ENCODE data around the gene EDN1.
"Not testable (repeated sequence)": the region's sequence is repeated elsewhere in the genome, so short reads cannot be mapped to it uniquely, and the experiment has no call there.

The EDN1 gene

DNA sequence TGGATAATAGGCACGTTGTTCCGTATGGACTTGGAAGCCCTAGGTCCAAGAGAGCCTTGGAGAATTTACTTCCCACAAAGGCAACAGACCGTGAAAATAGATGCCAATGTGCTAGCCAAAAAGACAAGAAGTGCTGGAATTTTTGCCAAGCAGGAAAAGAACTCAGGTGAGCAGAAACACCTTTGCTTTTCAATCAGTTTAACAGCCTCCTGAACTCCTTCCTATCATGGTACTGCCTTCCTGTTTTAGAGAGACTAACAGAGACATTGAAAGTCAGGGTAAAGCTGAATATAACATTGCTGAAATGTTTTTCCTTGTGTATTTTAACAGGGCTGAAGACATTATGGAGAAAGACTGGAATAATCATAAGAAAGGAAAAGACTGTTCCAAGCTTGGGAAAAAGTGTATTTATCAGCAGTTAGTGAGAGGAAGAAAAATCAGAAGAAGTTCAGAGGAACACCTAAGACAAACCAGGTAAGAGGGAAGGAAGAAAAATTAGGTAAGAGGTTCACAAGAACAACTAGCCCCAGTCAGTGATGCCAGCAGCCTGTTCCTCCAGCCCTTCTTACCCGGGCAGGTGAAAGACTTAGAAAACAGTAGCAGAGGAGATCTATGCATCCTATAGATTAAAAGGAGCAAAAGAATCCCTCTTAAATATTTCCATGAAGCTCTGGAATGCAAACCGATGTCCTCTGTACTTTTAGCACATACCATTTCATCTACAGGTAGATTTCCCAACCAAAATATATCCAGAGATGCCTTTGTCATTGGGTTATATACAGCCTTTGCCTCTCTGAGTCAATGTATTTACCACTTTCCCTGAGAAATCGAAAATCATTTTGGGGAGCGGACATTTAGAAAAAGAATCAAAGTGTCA is 4.0 kb downstream of the EDN1 start:
- no peak for DNase-seq (ENCODE audit: low spot score)
- FAIRE-seq, result no peak

DNA sequence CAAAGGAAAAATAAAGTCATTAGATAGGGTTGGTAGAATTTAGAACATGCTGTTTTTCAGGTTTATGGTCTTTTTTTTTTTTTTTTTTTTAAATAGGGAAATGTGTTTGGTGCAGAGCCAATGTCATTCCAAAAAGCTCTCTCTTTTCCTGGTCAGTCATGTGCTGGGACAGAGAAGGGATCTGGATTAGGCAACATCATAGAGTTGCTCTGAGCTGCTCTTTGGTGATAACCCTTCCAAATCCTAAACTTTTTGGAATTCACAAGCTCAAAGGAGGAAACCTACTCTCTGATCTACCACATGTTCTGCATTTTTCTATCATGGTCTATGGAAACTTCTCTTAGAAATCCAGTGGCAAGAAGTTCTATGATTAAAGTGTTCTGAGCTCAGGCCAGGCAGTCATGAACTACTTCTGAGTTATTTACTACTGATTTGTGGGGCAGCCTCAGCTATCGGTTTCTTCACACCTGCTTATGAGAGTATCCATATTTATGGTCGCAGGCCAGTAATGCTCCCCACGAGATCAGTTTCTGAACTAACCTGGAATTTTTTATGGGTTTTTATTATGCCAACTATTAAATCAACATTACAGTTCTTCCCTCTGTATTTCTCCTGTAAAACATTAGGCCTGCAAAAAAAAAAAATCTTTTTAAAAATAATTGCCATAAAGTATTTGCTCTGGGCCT is 4.8 kb downstream of the EDN1 start:
- DNase-seq (ENCODE audit: low spot score), result no peak
- FAIRE-seq, result no peak

DNA sequence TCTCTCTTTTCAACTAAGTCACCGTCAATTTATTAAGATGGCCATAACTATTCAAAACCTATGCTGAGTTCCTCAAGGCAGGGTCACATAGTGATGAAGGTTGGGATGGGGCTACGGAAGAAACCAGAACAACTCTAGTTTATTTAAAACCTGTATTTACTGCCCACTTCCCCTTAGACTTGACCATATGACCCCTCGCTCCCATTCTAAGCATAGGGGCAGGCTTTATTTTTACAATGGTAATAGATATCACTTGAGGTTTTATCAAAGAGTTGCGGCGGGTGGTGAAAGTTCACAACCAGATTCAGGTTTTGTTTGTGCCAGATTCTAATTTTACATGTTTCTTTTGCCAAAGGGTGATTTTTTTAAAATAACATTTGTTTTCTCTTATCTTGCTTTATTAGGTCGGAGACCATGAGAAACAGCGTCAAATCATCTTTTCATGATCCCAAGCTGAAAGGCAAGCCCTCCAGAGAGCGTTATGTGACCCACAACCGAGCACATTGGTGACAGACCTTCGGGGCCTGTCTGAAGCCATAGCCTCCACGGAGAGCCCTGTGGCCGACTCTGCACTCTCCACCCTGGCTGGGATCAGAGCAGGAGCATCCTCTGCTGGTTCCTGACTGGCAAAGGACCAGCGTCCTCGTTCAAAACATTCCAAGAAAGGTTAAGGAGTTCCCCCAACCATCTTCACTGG is 5.5 kb downstream of the EDN1 start:
- FAIRE-seq, result no peak

DNA sequence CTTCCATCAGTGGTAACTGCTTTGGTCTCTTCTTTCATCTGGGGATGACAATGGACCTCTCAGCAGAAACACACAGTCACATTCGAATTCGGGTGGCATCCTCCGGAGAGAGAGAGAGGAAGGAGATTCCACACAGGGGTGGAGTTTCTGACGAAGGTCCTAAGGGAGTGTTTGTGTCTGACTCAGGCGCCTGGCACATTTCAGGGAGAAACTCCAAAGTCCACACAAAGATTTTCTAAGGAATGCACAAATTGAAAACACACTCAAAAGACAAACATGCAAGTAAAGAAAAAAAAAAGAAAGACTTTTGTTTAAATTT is 6.1 kb downstream of the EDN1 start:
- FAIRE-seq, result no peak
- DNase-seq (ENCODE audit: low spot score), result peak; percentile 39

More for the DNA sequence above, 5.5 kb downstream of the EDN1 start:
- no peak for DNase-seq (ENCODE audit: low spot score)

DNA sequence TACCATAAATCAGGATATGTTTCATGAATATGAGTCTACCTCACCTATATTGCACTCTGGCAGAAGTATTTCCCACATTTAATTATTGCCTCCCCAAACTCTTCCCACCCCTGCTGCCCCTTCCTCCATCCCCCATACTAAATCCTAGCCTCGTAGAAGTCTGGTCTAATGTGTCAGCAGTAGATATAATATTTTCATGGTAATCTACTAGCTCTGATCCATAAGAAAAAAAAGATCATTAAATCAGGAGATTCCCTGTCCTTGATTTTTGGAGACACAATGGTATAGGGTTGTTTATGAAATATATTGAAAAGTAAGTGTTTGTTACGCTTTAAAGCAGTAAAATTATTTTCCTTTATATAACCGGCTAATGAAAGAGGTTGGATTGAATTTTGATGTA is 6.4 kb downstream of the EDN1 start:
- DNase-seq (ENCODE audit: low spot score) (no peak), FAIRE-seq (no peak)

DNA sequence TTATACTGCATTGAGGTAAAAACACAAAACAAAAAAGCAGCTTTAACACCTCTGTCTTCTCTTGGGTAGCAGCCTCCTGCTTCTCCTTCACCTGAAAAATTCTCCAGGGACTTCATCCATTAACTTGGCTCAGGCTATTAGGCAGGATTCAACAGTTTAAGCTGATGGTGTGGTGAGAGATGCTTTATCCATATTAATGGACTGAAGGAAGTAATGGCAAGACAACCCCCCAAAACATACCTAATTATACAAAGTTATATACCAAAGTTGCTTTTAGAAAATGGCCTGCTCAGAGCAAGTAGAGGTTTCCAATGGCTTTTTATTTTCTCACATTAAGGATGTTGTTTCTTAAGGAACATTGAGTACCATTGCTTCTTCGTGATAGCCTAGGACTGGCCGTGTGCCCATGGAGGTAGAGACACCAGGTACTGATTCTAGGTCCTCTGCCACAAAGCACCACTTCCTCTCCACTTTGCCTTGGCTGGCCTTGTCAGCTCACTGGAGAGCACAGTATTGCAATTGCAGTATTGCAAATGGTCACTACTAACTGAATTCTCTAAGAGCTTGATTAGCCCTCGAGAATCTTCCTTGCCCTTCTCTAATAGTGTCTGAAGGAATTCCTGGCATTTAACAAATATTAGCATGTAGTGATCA is 7.3 kb downstream of the EDN1 start:
- FAIRE-seq (no peak), DNase-seq (ENCODE audit: low spot score) (no peak)

DNA sequence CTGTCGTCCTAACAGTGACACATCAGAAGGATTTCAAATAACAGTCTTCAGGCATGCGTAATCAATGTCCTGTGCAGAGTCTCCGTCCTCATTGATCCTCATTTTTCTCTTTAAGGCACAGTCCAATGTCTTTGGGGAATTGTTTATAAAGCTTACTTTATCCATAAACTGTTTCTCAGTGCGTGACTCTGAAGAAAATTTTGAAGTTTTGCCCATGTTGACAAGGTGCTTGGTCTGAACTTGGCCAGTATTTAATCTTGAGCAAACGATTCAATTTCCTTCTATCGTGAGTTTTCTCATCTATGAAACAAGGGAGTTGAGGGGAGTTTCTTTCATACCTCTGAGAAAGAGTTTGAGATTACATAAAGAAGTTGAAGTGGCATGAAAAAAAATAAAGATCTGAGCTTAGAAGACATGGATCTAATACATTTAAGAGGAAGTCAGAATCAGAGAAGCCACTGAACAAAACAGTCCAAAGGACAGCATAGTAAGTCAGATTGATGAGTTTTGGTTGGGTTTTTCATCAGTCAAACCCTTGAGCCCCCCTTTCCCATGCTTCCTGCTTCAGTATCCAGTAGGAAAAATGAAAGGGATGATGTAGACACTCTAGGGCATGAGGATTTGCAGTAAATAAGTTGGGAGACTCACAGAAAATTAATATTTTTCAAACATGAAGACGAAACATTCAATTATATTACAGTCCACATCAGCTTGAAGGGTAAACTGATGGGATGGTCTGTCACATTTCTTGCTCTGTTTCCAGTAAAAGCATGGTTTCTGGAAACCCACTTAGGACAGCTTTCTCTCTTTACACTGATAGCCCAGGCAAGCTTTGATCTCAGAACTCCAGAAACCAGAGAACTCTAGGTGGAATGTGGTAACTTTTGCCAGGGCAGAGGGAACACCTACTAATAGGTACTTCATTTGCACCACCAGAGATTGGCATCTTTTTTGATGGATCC is 8.1 kb downstream of the EDN1 start:
- no peak for DNase-seq (ENCODE audit: low spot score)
- no peak for FAIRE-seq

DNA sequence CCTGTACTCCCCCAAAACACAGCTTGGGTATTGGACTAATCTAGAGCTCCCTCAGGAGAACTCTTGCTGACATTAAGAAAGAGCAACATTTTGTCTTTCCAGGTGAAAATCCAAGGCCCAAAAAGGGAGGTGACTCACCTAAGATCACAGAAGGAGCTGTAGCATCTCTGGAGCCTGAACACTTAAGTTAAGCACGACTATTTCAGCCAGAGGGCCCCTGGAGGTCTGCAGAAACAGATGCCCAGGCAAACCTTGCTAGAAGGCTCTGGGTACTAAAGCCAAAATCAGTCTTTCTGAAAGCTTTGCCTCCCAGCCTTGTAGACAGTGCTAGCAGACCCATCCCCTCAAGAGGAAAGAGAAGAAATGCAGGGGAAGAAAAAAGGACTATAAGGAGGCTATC is 8.8 kb downstream of the EDN1 start:
- DNase-seq (ENCODE audit: low spot score) (no peak), FAIRE-seq (no peak)

DNA sequence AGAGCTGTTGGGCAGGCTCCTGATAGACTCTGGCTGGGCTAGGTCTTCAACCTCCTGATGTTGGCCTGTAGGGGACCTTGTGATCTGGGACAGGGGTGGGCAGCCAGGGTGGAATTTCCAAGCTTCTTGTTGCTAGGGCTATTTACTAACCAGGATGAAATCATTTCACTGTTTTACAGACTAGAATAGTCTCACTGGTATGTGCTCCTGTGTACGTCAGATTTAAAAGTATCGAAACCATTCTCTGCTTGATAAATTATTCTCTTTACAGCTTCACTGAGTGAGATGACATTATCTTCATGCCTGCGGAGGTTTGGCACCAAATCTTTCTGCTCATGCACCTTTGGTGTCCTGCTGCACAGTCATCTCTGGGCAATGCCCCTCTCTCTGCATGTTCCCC is 10.9 kb downstream of the EDN1 start:
- DNase-seq (ENCODE audit: low spot score) (no peak), FAIRE-seq (no peak)

DNA sequence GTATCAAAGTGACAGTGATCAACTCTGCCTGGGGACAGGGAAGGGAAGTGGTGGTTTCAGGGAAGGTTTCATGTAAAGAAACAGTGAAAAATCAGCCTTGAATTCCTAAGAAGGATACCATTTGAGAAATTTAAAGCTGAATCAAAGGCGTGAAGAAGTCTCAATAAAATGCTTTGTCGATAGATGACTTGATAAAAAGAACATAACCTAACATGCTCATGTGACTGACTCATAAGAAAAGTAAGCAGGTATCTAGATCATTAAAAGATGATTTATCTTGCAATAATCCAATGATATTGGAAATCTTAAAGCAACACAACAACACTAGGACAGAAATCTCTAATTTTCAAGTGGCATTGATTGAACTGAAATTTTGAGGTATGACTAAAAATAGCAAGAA is 14.3 kb downstream of the EDN1 start:
- DNase-seq (ENCODE audit: low spot score) (no peak), FAIRE-seq (no peak)

DNA sequence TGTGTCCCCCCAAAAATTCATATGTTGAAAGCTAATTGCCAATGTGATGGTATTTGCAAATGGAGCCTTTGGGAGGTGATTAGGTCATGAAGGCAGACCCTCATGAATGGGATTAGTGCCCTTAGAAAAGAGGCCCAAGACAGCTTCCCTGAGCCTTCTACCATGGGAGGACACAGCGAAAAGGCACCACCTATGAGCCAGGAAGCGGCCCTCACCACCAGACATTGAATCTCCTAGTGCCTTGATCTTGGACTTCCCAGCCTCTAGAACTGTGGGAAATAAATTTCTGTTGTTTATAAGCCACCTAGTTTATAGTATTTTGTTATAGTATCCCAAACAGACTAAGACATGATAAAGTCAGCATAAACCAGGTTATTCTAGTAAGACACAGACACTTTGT is 18.9 kb downstream of the EDN1 start:
- FAIRE-seq (no peak), DNase-seq (ENCODE audit: low spot score) (no peak)

DNA sequence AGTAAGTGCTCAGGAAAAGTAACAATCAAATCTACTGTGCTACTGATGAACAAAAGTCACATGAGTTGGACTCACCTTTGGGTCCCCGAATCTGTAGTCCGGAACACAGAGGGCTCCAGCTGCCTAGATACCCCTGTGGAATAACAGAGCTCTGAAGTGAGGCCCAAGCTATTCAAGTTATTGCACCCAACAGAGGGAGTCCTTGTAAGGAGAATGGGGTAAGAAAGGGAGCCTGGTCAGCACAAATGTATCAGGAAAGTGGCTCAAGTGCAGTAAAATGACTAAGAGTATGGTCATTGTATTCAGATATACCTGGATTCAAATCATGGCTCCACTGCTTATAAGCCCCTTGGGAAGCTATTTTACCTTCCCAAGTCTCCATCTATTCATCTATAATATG is 20.9 kb downstream of the EDN1 start:
- DNase-seq (ENCODE audit: low spot score), result no peak
- FAIRE-seq, result no peak

DNA sequence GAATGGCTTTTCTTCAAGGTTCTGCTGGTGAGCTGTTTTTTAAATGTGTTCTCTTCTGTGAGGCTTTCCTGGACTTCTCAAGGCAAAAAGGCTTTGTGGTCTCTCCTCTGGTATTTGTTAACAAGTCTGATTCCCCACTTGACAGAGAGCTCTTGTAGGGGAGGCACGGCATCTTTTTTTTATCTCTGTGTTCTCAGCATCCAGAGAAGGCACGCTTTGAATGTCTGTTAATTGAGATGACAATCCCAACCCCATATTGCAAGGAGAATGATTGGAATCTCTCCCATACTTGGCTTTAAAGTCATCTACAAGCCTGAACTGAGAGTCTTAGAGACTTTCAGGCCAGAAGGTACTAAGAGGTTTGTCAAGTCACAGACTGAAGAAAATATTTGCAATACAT is 22.6 kb downstream of the EDN1 start:
- DNase-seq (ENCODE audit: low spot score), result no peak
- no peak for FAIRE-seq

DNA sequence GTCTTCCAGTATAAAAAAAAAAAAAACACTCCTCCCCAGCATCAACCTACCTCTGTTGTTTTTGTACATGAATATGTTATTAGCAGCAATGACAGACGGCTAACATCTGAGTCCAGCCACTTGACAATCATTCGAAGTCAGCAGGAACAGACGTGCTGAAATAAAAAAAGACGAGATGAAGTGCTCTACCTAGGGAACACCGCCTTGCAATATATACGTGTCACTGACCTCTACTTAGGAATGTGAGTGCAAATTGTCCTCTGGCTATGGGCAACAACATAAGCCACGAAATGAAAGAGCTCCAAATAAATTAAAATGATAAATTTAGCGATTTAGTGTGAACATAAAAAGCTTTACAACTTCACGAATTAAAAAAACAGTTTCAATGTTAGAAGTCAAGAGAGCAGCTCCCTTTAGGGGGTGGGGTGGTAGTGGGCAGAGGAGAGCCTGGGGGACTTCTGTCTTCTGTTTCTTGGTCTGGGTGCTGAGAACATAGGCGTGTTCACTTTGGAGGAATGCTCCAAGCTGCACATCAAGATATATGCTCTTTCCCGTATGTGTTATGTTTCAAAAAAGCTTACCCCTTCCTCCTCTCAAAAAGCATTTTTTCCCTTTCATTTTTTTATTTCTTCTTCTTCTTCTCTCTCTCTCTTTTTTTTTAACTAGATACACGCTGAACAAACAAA is 23.3 kb downstream of the EDN1 start:
- DNase-seq (ENCODE audit: low spot score) (no peak), FAIRE-seq (no peak)

DNA sequence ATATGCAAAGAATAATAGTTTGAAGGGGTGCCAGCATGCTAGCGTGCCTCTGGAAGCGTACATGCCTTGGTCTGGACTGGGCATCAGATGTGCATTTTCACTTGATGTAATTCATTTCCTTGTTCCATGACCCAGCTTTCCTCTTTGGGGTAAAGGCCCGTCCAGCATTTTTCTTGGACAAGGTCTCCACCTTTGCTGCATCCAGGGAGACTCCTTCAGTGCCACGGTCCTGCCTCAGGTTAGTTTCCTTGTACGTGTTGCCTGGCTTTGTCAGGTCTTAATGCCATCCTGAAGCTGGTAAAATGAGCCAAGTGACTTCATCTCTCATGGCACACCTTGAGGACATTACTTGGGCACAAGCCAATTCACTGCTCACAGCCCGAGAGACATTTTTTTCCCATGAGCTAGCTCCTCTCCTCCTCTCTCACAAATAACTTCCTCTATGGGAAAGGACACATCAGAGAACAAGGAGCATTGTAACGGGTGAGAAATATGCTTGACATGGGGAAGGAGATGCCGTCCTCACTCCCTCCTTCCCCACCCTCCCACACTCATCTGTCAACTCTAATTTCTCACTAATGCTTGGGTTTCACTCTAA is 23.9 kb downstream of the EDN1 start:
- FAIRE-seq (peak; percentile 95), DNase-seq (ENCODE audit: low spot score) (peak; percentile 67)

DNA sequence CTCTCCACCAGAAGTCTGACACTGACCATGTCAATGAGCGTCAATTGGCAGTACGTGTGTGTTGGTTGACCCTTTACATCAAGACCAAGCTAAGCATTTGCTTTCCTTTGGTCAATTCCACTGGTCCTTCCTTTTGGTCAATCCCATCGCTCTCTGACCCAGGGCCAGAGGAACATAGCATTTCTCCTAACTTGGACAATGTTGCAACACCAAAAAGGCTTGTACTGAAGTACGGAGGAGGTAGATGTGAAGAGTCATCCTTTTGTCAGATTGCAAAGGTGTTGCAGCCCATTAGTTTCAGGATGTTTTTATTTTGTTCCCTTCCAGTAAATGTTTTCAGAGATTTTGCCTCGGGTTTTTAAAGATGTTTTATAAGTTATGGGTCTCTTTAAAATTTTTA is 24.6 kb downstream of the EDN1 start:
- no peak for FAIRE-seq
- DNase-seq (ENCODE audit: low spot score), result no peak

DNA sequence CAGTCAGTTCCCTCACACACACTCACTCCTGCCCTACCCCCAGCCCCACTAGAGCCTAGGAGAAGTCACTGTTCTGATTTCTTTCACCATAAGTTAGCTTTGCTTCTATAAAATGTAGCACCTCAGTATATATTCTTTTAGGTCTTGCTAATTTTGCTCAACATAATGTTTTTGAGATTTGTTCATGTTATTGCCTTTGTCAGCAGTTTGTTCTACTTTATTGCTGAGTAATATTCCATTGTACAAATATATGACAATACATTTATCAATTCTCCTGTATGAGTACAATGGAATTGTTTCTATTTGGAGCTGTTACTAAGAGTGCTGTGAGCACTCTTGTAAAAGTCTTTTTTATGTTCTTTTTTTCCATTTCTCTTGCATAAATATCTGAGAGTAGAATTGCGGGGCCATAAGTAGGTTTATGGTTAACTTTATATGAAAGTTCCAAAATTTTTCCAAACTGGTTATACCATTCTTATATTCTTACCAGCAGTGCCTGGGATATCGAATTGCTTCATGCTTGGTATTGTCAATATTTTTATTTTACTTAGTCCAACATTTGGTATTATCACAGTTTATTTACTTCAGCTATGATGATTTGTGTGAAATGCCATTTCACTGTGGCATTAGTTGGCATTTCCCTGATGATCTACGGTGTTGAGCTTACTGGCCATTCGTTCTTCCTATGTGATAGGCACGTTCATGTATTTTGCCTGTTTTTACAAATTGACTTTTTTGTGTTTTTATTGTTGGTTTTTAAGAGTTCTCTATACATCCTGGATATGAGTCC is 25.3 kb downstream of the EDN1 start:
- FAIRE-seq, result no peak
- DNase-seq (ENCODE audit: low spot score), result no peak

DNA sequence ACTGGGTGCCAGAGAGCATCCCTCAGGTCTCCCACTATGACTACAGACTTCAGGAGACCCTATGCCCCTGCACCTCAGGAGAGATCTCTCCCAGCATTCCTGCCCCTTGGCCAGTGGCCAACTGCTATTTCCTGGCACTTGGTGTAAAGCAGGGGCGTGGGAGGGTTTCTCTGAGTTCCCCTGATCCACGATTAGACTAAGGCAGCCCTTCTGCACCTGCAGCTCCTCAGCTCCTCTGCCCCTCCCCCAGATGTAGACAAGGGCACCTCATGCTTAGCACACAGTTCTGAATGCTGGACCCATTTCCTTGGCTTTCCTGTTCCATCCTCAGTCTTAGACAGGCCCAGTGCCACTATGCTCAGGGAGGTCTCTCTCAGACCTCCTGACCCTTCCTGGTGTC is 28.6 kb downstream of the EDN1 start:
- FAIRE-seq, result no peak
- DNase-seq (ENCODE audit: low spot score), result no peak

DNA sequence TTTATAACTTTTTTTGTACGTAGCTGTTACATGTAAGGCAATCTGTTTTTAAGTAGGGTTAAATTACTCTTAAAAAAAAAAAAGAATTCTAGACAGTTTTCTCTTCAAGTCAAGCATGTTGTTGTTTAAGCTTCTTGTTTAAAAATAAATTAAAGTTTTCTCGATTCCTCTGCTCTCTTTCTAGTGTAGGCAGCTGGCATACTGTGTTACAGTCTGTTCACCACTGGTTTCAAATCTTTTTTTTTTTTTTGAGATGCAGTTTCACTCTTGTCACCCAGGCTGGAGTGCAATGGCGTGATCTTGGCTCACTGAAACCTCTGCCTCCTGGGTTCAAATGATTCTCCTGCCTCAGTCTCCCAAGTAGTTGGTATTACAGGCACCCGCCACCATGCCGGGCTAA is 29.9 kb downstream of the EDN1 start:
- not testable (repeated sequence) for DNase-seq (ENCODE audit: low spot score); FAIRE-seq

Measured in urothelium cell line (cell line).